LNCaP clone FGC (cell line): ENCODE results near the gene TNXB.
"Not testable (repeated sequence)": the region's sequence is repeated elsewhere in the genome, so short reads cannot be mapped to it uniquely, and the experiment has no call there.

Source experiments
- DNase-seq: peaks from one replicate; pipeline ENCODE4 v3.0.0-alpha.2; 2011; ENCODE audit warnings: low read depth
- H3K4me3 ChIP-seq: 2 replicates; pipeline ENCODE4 v1.5.1; 2011; ENCODE audit warnings: mild to moderate bottlenecking, low read depth, low read length, control low read depth
- CTCF ChIP-seq: IDR thresholded peaks from 2 replicates; pipeline ENCODE4 v1.5.1; 2012; ENCODE audit warnings: mild to moderate bottlenecking; ENCODE audit not compliant: control insufficient read depth, insufficient read depth; ENCODE audit errors: extremely low read depth

TNXB gene

GRCh38 chr6:32056254-32056653 lies 52.9 kb downstream of the TNXB start:
- H3K4me3 ChIP-seq: no peak overlapping the region
- no peak for DNase-seq
- no peak for TF ChIP-seq CTCF

GRCh38 chr6:32055756-32056155 lies 53.4 kb downstream of the TNXB start:
- H3K4me3 ChIP-seq, DNase-seq: not testable (repeated sequence)

- DNase-seq, H3K4me3 ChIP-seq: not testable (repeated sequence)
Measured at GRCh38 chr6:32053314-32053713, 55.8 kb downstream of the TNXB start.

- not testable (repeated sequence) for H3K4me3 ChIP-seq, DNase-seq
Measured at GRCh38 chr6:32052626-32053025, 56.5 kb downstream of the TNXB start.

GRCh38 chr6:32050562-32050961 lies 58.6 kb downstream of the TNXB start:
- H3K4me3 ChIP-seq: no peak overlapping the region
- no peak for TF ChIP-seq CTCF
- no peak for DNase-seq

GRCh38 chr6:32049736-32050135 lies 59.4 kb downstream of the TNXB start:
- not testable (repeated sequence) for DNase-seq, H3K4me3 ChIP-seq

GRCh38 chr6:32049149-32049548 lies 60.0 kb downstream of the TNXB start:
- DNase-seq, H3K4me3 ChIP-seq: not testable (repeated sequence)

GRCh38 chr6:32047855-32048766 lies 61.0 kb downstream of the TNXB start:
- no peak overlapping the region for H3K4me3 ChIP-seq
- TF ChIP-seq CTCF: peak; percentile 79
- peak; percentile 13 for DNase-seq

- TF ChIP-seq CTCF: no peak
- no peak overlapping the region for H3K4me3 ChIP-seq
- no peak for DNase-seq
Measured at GRCh38 chr6:32047539-32047854, 61.6 kb downstream of the TNXB start.

- no peak overlapping the region for H3K4me3 ChIP-seq
- no peak for TF ChIP-seq CTCF
Measured at GRCh38 chr6:32047084-32047478, 62.1 kb downstream of the TNXB start.

More at GRCh38 chr6:32047084-32047478, 62.1 kb downstream of the TNXB start:
- no peak for DNase-seq
